Upper lobe of left lung (tissue), 6 donors: ENCODE measurements around the gene TUBGCP6. TPM values are rescaled to one million over a fixed set of nuclear protein-coding genes. Genes with fewer than 3 reads are reported as not detected.

ENCODE experiments used
- ATAC-seq, 2 donors: fragments of 200-7000 bp; cut with Tn5 transposase; one replicate each; pipeline ENCODE4 v1.9.1; 2022; ENCODE audit warnings: mild to moderate bottlenecking in 2 of 2, moderate library complexity in 2 of 2; ENCODE audit not compliant: low FRiP score in 2 of 2
- DNase-seq, 2 donors: peaks; one replicate each; pipeline ENCODE4 v3.0.0-alpha.2; 2019 to 2020
- H3K27ac ChIP-seq, 4 donors: fragments of 200-600 bp; sonication (generic); one replicate each; pipeline ENCODE4 v1.5.1; 2016 to 2019
- H3K27me3 ChIP-seq, 4 donors: fragments of 200-600 bp; sonication (generic); one replicate each; pipeline ENCODE4 v1.5.1; 2017 to 2019
- H3K36me3 ChIP-seq, 4 donors: fragments of 200-600 bp; sonication (generic); one replicate each; pipeline ENCODE4 v1.5.1; 2016 to 2019
- H3K4me1 ChIP-seq, 4 donors: fragments of 200-600 bp; sonication (generic); one replicate each; pipeline ENCODE4 v1.5.1; 2018 to 2019
- H3K4me3 ChIP-seq, 4 donors: fragments of 200-600 bp; sonication (generic); one replicate each; pipeline ENCODE4 v1.5.1; 2017 to 2019; ENCODE audit warnings: mild to moderate bottlenecking in 2 of 4, moderate library complexity in 1 of 4
- H3K9me3 ChIP-seq, 4 donors: fragments of 200-600 bp; sonication (generic); one replicate each; pipeline ENCODE4 v1.5.1; 2018 to 2019
- CTCF ChIP-seq, 6 experiments: fragments of 450-650 bp in 4 of 6; fragments of 200-600 bp in 2 of 6; sonication (generic) in 2 of 6; IDR thresholded peaks; one replicate each; pipeline ENCODE4 v1.5.1; 2016 to 2019; ENCODE audit warnings: antibody characterized with exemption in 6 of 6
- EP300 ChIP-seq, 4 donors: sonication (generic); formaldehyde crosslinking; IDR thresholded peaks; one replicate each; pipeline ENCODE4 v1.5.1; 2017; ENCODE audit warnings: antibody characterized with exemption in 4 of 4, control low read depth in 2 of 4
- POLR2A ChIP-seq, 4 donors: fragments of 450-650 bp; IDR thresholded peaks; one replicate each; pipeline ENCODE4 v1.5.1; 2016 to 2017; ENCODE audit warnings: antibody characterized with exemption in 4 of 4, mild to moderate bottlenecking in 2 of 4
- POLR2AphosphoS5 ChIP-seq, 2 donors: sonication (generic); formaldehyde crosslinking; IDR thresholded peaks; one replicate each; pipeline ENCODE4 v1.5.1; 2017; ENCODE audit warnings: antibody characterized with exemption in 2 of 2
- WGBS, 2 donors: methylation state at CpG; one replicate each; pipeline ENCODE4 v1.1.5; 2017 to 2018; 5-methylcytosine and 5-hydroxymethylcytosine counted together
- total RNA-seq, 6 donors: library from RNA; depleted of rRNA in 4 of 6; stranded (reverse); fragments of >200 nt in 4 of 6; gene quantifications; one replicate each; pipeline versions ENCODE4 v1.1.0 to v1.2.1, GENCODE V29; 2016 to 2021
- donor health status: DM: no; HTN: no; CAD: no; lungs with moderate emphysema.
- donor health status: DM: no; HTN: yes; CAD: no; lungs with severe emphysema.

The TUBGCP6 gene
- total RNA-seq, 6 donors from 2014 or later = 43.2 to 216 (median 52.4) TPM

GRCh38 chr22:50211147-50211546, 33.7 kb downstream of the TUBGCP6 start:
- 92 to 95% methylated on average over 14 of the region's 14 CpGs for WGBS, 2 donors
- Histone ChIP-seq H3K4me3 (no peak overlapping the region), H3K9me3 (no peaks in the 10 kb centered on the region), H3K36me3 (peaks cover 15 to 90% (median 76%) of the 10 kb centered on the region in 4 donors), H3K27me3 (no peaks in the 10 kb centered on the region), H3K4me1 (peaks cover 13 to 28% (median 19%) of the 10 kb centered on the region in 4 donors), H3K27ac (no peak overlapping the region)
- ATAC-seq (no peak), DNase-seq (no peak)
- TF ChIP-seq POLR2A (IDR thresholded peaks at IDR 0.05) = no peak
- no peak for TF ChIP-seq CTCF (IDR thresholded peaks at IDR 0.05)
- no peak for TF ChIP-seq POLR2AphosphoS5 (IDR thresholded peaks at IDR 0.05)
- TF ChIP-seq EP300 (IDR thresholded peaks at IDR 0.05) = no peak

GRCh38 chr22:50210378-50211139, 34.3 kb downstream of the TUBGCP6 start:
- no peak for ATAC-seq

GRCh38 chr22:50209893-50210292, 34.9 kb downstream of the TUBGCP6 start:
- Histone ChIP-seq H3K4me1 (peaks cover 13 to 39% (median 19%) of the 10 kb centered on the region in 4 donors), H3K4me3 (no peak overlapping the region), H3K27me3 (no peaks in the 10 kb centered on the region), H3K36me3 (peaks cover 8 to 78% (median 67%) of the 10 kb centered on the region in 4 donors), H3K9me3 (no peaks in the 10 kb centered on the region), H3K27ac (no peak overlapping the region)
- peak; percentile 48 to 77 for ATAC-seq
- TF ChIP-seq POLR2AphosphoS5 (IDR thresholded peaks at IDR 0.05) (no peak), CTCF (IDR thresholded peaks at IDR 0.05) (peak; percentile 78 to 88 (median 84)), POLR2A (IDR thresholded peaks at IDR 0.05) (no peak), EP300 (IDR thresholded peaks at IDR 0.05) (no peak)
- DNase-seq = peak; percentile 68 to 87
- WGBS, 2 donors = 44 to 58% methylated on average over 11 to 20 of the region's 20 CpGs

More at GRCh38 chr22:50210378-50211139, 34.3 kb downstream of the TUBGCP6 start:
- Histone ChIP-seq H3K27ac (no peak overlapping the region), H3K36me3 (peaks cover 12 to 84% (median 71%) of the 10 kb centered on the region in 4 donors), H3K9me3 (no peaks in the 10 kb centered on the region), H3K27me3 (no peaks in the 10 kb centered on the region), H3K4me3 (no peak overlapping the region), H3K4me1 (peaks cover 13 to 32% (median 19%) of the 10 kb centered on the region in 4 donors)
- 88 to 93% methylated on average over 17 to 30 of the region's 32 CpGs for WGBS, 2 donors
- no peak for TF ChIP-seq POLR2A (IDR thresholded peaks at IDR 0.05)
- no peak for TF ChIP-seq CTCF (IDR thresholded peaks at IDR 0.05)
- TF ChIP-seq EP300 (IDR thresholded peaks at IDR 0.05) = no peak
- TF ChIP-seq POLR2AphosphoS5 (IDR thresholded peaks at IDR 0.05) = no peak
- peak in 1 of 2 donors; percentile 80 for DNase-seq

GRCh38 chr22:50208939-50209892, 35.6 kb downstream of the TUBGCP6 start:
- H3K27me3 ChIP-seq = no peaks in the 10 kb centered on the region
- no peak overlapping the region for H3K4me3 ChIP-seq
- TF ChIP-seq POLR2A (IDR thresholded peaks at IDR 0.05) (no peak), EP300 (IDR thresholded peaks at IDR 0.05) (no peak), CTCF (IDR thresholded peaks at IDR 0.05) (no peak), POLR2AphosphoS5 (IDR thresholded peaks at IDR 0.05) (no peak)
- no peaks in the 10 kb centered on the region for H3K9me3 ChIP-seq
- no peak overlapping the region for H3K27ac ChIP-seq
- peak in 1 of 2 donors; percentile 75 for DNase-seq
- H3K4me1 ChIP-seq = peaks cover 13 to 45% (median 19%) of the 10 kb centered on the region in 4 donors
- H3K36me3 ChIP-seq = peaks cover 7 to 71% (median 60%) of the 10 kb centered on the region in 4 donors
- ATAC-seq = no peak
- 90 to 91% methylated on average over 9 to 29 of the region's 31 CpGs for WGBS, 2 donors
